K562 (cell line): ENCODE results near the gene SF3B1. TPM values are rescaled to one million over a fixed set of nuclear protein-coding genes. Genes with fewer than 3 reads are reported as not detected.
A peak's percentile ranks its signal among the peaks of the same experiment; 100 is the strongest.

ENCODE experiments used
- ATAC-seq: fragments of 200-7000 bp; cut with Tn5 transposase; 3 replicates; pipeline ENCODE4 v1.9.1; 2020; ENCODE audit warnings: moderate library complexity
- BruUV-seq: library from RNA; stranded (reverse); fragments of 400-500 nt; replicated peaks from 2 replicates; lab custom pipeline; 2021; lab: Mats Ljungman, UMichigan
- CTCF ChIA-PET: fragments of 300-600 bp; formaldehyde crosslinking; extraction: SDS; loops from one replicate; lab custom pipeline; 2021; ENCODE audit warnings: low intra/inter-chr PET ratio; lab: Yijun Ruan, JAX
- POLR2A ChIA-PET: fragments of 300-600, 350-650 bp; sonication (Branson Sonifier 250); formaldehyde crosslinking; extraction: SDS; loops from one replicate; lab custom pipeline; 2021; ENCODE audit warnings: antibody characterized with exemption, inconsistent platforms; lab: Yijun Ruan, JAX
- DNase-seq, 4 experiments: peaks; one replicate each; pipeline versions ENCODE4 v3.0.0 to v3.0.0-alpha.2; 2011 to 2018; ENCODE audit warnings: low spot score in 3 of 4, mixed read lengths in 3 of 4; ENCODE audit errors: extremely low read depth in 1 of 4
- FAIRE-seq: peaks from 2 replicates; lab custom pipeline; 2011; peaks lifted over from hg19 to GRCh38; lab: Jason Lieb, UNC
- H2AFZ ChIP-seq: 2 replicates; pipeline ENCODE4 v1.6.0; 2011; ENCODE audit warnings: low read depth, low read length, control low read depth, inconsistent platforms
- H3K27ac ChIP-seq: fragments of 200-600 bp; 3 replicates; pipeline ENCODE4 v1.8.0; 2011; ENCODE audit warnings: low read depth, mild to moderate bottlenecking, control low read depth, inconsistent platforms, low read length, moderate library complexity, mixed read lengths; ENCODE audit errors: extremely low read depth
- H3K27me3 ChIP-seq, 2 experiments: fragments of 300-600 bp in 1 of 2; 2 replicates in 1 of 2; 3 replicates in 1 of 2; pipeline versions ENCODE4 v1.6.0 to v1.8.0; 2011; ENCODE audit warnings: inconsistent platforms in 2 of 2, low read length in 2 of 2, mild to moderate bottlenecking in 1 of 2, mixed read lengths in 1 of 2, moderate library complexity in 1 of 2; ENCODE audit not compliant: control insufficient read depth in 2 of 2, insufficient read depth in 2 of 2
- H3K36me3 ChIP-seq: fragments of 300-600 bp; 3 replicates; pipeline ENCODE4 v1.8.0; 2011; ENCODE audit warnings: mild to moderate bottlenecking, low read length, inconsistent platforms; ENCODE audit not compliant: control insufficient read depth, insufficient read depth
- H3K4me1 ChIP-seq, 2 experiments: fragments of 200-600 bp in 1 of 2; replicated peaks in 1 of 2; 2 replicates in 1 of 2; 3 replicates in 1 of 2; pipeline versions ENCODE4 v1.5.1 to v1.8.0; 2011; ENCODE audit warnings: inconsistent platforms in 2 of 2, low read length in 2 of 2, mild to moderate bottlenecking in 1 of 2, mixed read lengths in 1 of 2, moderate library complexity in 1 of 2; ENCODE audit not compliant: control insufficient read depth in 2 of 2, insufficient read depth in 2 of 2
- H3K4me2 ChIP-seq: 2 replicates; pipeline ENCODE4 v1.6.1; 2011; ENCODE audit warnings: low read length, control low read depth, inconsistent platforms, mixed read lengths; ENCODE audit not compliant: insufficient read depth
- H3K4me3 ChIP-seq: fragments of 200-600 bp; sonication (generic), shearing (Covaris generic); 2 replicates; pipeline ENCODE4 v1.5.1; 2016; ENCODE audit warnings: control low read depth, inconsistent platforms
- H3K79me2 ChIP-seq: fragments of 200-600 bp; 3 replicates; pipeline ENCODE4 v1.8.0; 2011; ENCODE audit warnings: low read length, inconsistent platforms; ENCODE audit not compliant: control insufficient read depth, insufficient read depth
- H3K9ac ChIP-seq, 2 experiments: 2 replicates each; pipeline versions ENCODE4 v1.6.0 to v1.6.1; 2011; ENCODE audit warnings: low read depth in 2 of 2, low read length in 2 of 2, control low read depth in 1 of 2, inconsistent platforms in 1 of 2, mild to moderate bottlenecking in 1 of 2, mixed read lengths in 1 of 2; ENCODE audit not compliant: insufficient read depth in 1 of 2
- H3K9me1 ChIP-seq: one replicate; pipeline ENCODE4 v1.6.0; 2011; ENCODE audit warnings: inconsistent platforms, mild to moderate bottlenecking, low read length, moderate library complexity; ENCODE audit not compliant: control insufficient read depth, insufficient read depth
- H3K9me3 ChIP-seq: replicated peaks from 2 replicates; pipeline ENCODE4 v1.5.1; 2011; ENCODE audit warnings: low read depth, low read length, inconsistent platforms; ENCODE audit not compliant: control insufficient read depth, insufficient read depth
- H4K20me1 ChIP-seq: replicated peaks from 2 replicates; pipeline ENCODE4 v1.6.1; 2011; ENCODE audit warnings: low read length, inconsistent platforms, mixed read lengths; ENCODE audit not compliant: control insufficient read depth, insufficient read depth
- ARID1B ChIP-seq: fragments of 450-650 bp; IDR thresholded peaks from 2 replicates; pipeline ENCODE4 v1.6.1; 2016; ENCODE audit warnings: antibody characterized with exemption, mild to moderate bottlenecking, inconsistent platforms
- CHCHD3 ChIP-seq: fragments of 250-450 bp; sonication (Bioruptor Pico); IDR thresholded peaks from 2 replicates; pipeline ENCODE4 v2.1.2; 2022; ENCODE audit warnings: mild to moderate bottlenecking
- GTF2E2 ChIP-seq: fragments of 200-800 bp; sonication (Bioruptor generic); IDR thresholded peaks from 2 replicates; pipeline ENCODE4 v1.6.1; 2016; ENCODE audit warnings: missing genetic modification characterization, missing compliant biosample characterization
- HDAC1 ChIP-seq, 2 experiments: fragments of 450-650 bp; IDR thresholded peaks; 2 replicates each; pipeline ENCODE4 v1.6.1; 2016 to 2017; ENCODE audit warnings: inconsistent platforms in 1 of 2, mild to moderate bottlenecking in 1 of 2, moderate library complexity in 1 of 2
- LEF1 ChIP-seq: fragments of 450-650 bp; IDR thresholded peaks from 2 replicates; pipeline ENCODE4 v1.6.1; 2016; ENCODE audit warnings: mild to moderate bottlenecking
- NBN ChIP-seq: fragments of 450-650 bp; IDR thresholded peaks from 2 replicates; pipeline ENCODE4 v1.6.1; 2016; ENCODE audit warnings: low read depth, mild to moderate bottlenecking
- NKRF ChIP-seq: fragments of 450-650 bp; IDR thresholded peaks from 2 replicates; pipeline ENCODE4 v1.6.1; 2016; ENCODE audit warnings: borderline replicate concordance
- PHF8 ChIP-seq: fragments of 200-600 bp; sonication (generic); IDR thresholded peaks from 2 replicates; pipeline ENCODE4 v1.6.1; 2012; ENCODE audit warnings: mixed run types, mild to moderate bottlenecking, inconsistent platforms, low read length, moderate library complexity, borderline replicate concordance
- PHTF2 ChIP-seq: fragments of 250-450 bp; sonication (Bioruptor Pico); IDR thresholded peaks from 2 replicates; pipeline ENCODE4 v1.5.0; 2021; ENCODE audit warnings: mild to moderate bottlenecking
- SMARCE1 ChIP-seq: fragments of 450-650 bp; IDR thresholded peaks from 2 replicates; pipeline ENCODE4 v1.7.1; 2016; ENCODE audit warnings: mild to moderate bottlenecking
- TRIM28 ChIP-seq: fragments of 450-650 bp; IDR thresholded peaks from 2 replicates; pipeline ENCODE4 v1.6.1; 2017
- ZBTB49 ChIP-seq: sonication (generic); formaldehyde crosslinking; IDR thresholded peaks from 2 replicates; pipeline ENCODE4 v1.8.0; 2022; ENCODE audit warnings: missing genetic modification reagents, mild to moderate bottlenecking, borderline replicate concordance
- WGBS: fragments of 100-300 bp; shearing (Covaris generic); methylation state at CpG from one replicate; pipeline ENCODE4 v1.1.6; 2016; ENCODE audit warnings: low coverage, mixed read lengths; ENCODE audit not compliant: insufficient coverage; ENCODE audit errors: missing lambda C conversion rate; 5-methylcytosine and 5-hydroxymethylcytosine counted together
- in situ Hi-C: fragments of 300-500 bp; cut with MboI; formaldehyde crosslinking; loops from 4 replicates; pipeline ENCODE4 v1.15.0; 2018; ENCODE audit warnings: inconsistent platforms, mixed read lengths
- intact Hi-C: fragments of 100-400 bp; cut with micrococcal nuclease; formaldehyde crosslinking; loops from 2 replicates; pipeline ENCODE4 v1.14.2; 2022
- polyA plus RNA-seq, 8 experiments: library from polyadenylated mRNA; depleted of rRNA in 4 of 8; stranded (reverse) in 5 of 8; unstranded in 3 of 8; fragments of >200 nt; fragmentation: Nextera tagmentation in 2 of 8; fragmentation: Illumina TruSeq in 1 of 8; extraction: Ambion mirVana in 2 of 8; extraction: Trizol in 1 of 8; gene quantifications; 2 replicates each; pipeline versions ENCODE4 v1.2.1 to v1.2.3, GENCODE V29; 2011 to 2014; ENCODE audit warnings: inconsistent platforms in 1 of 8, missing spikeins in 1 of 8
- total RNA-seq, 7 experiments: library from RNA; depleted of rRNA in 6 of 7; stranded (reverse); fragments of >200 nt in 6 of 7; fragmentation: Illumina TruSeq in 2 of 7; extraction: Trizol in 2 of 7; gene quantifications; 2 replicates each; pipeline versions ENCODE4 v1.2.1 to v1.2.3, GENCODE V29; 2011 to 2021; ENCODE audit warnings: low replicate concordance in 1 of 7

Gene SF3B1
- total and polyA plus RNA-seq, 9 of the 15 experiments (the other 6 are each of a cell fraction or from before 2014, with no cell fraction given) = 96.2 to 377 (median 177) TPM

GRCh38 chr2:197452754-197453122 lies 17.9 kb upstream of the SF3B1 start:
- Histone ChIP-seq H3K79me2 (peaks cover 39% of the 10 kb centered on the region), H3K9ac (peak overlapping the region; percentile 81 to 89), H2AFZ (peak overlapping the region; percentile 93), H3K27me3 (no peaks in the 10 kb centered on the region), H3K9me3 (no peaks in the 10 kb centered on the region), H3K36me3 (peaks cover 4% of the 10 kb centered on the region; the same call in 1 of the 3 replicates), H3K4me1 (peaks cover 0 to 3% of the 10 kb centered on the region in 2 experiments; a peak in 3 of 5 replicates), H3K4me2 (peak overlapping the region; percentile 97), H4K20me1 (no peaks in the 10 kb centered on the region), H3K9me1 (no peaks in the 10 kb centered on the region), H3K27ac (peak overlapping the region; percentile 89), H3K4me3 (peak overlapping the region; percentile 97)
- 3% methylated on average over 11 of the region's 11 CpGs for WGBS
- in situ Hi-C loops (no loop called here), intact Hi-C loops (loop anchor here (1.0 to 5.0 kb wide), 3 partner anchors 17 to 145 kb away; partner anchors contain the start of gene SF3B1)
- ATAC-seq (no peak), DNase-seq (no peak), FAIRE-seq (no peak)
- CTCF ChIA-PET = no interaction called here
- POLR2A ChIA-PET = interaction anchor here (0.6 to 2.2 kb wide), 10 partner anchors 9 to 550 kb away, joined by 3 to 10 read pairs (median 7); partner anchors contain the start of genes HSPD1 and SF3B1
- BruUV-seq = TSS peak; percentile 98
- TF ChIP-seq ARID1B (0 out of 2 replicates have a peak, but pooled peaks have one; percentile 6), GTF2E2 (tag) (0 out of 2 replicates have a peak, but pooled peaks have one; percentile 31), NBN (peak; percentile 20; the same call in 1 of the 2 replicates), ZBTB49 (CRISPR knock-in tag) (no peak), HDAC1 (IDR thresholded peaks at IDR 0.05) (peak in 1 of 2 experiments; percentile 41; a peak in 1 of 4 replicates), NKRF (0 out of 2 replicates have a peak, but pooled peaks have one; percentile 16), TRIM28 (no peak), LEF1 (0 out of 2 replicates have a peak, but pooled peaks have one; percentile 25), SMARCE1 (peak; percentile 45; the same call in 1 of the 2 replicates), PHF8 (no peak), CHCHD3 (no peak), PHTF2 (no peak)
